HG02885 (cell line): ENCODE measurements around the gene GON7.
"Not testable (repeated sequence)": the region's sequence is repeated elsewhere in the genome, so short reads cannot be mapped to it uniquely, and the experiment has no call there.

ENCODE experiments used
- ATAC-seq: cut with Tn5 transposase; IDR thresholded peaks from one replicate; pipeline ENCODE4 v1.9.1; 2021; ENCODE audit warnings: mild to moderate bottlenecking; ENCODE audit not compliant: unreplicated experiment, poor library complexity

Gene GON7

GRCh38 chr14:93160353-93160801 is 46.5 kb downstream of the GON7 start:
- no peak for ATAC-seq

DNA sequence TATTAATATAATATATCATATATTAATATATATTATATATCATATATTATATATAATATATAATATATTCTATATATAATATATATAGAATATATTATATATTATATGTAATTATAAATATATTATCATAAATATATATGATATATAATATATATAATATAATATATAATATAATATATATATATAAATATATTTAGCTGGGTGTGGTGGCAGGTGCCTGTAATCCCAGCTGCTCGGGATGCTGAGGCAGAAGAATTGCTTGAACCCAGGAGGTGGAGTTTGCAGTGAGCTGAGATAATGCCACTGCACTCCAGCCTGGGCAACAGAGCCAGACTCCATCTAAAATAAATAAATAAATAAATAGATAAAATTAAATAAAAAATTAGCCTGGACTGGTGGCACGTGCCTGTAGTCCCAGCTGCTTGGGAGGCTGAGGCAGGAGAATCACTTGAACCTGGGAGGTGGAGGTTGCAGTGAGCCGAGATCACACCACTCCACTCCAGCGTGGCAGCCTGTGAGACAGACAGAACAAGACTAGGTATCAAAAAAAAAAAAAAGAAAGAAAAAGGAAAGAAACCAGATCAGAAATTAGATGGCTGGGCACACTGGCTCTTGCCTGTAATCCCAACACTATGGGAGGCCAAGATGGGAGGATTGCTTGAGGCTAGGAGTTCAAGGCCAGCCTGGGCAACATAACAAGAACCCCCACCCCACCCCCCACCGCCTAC is 47.1 kb downstream of the GON7 start:
- not testable (repeated sequence) for ATAC-seq

GRCh38 chr14:93158349-93158748 is 48.5 kb downstream of the GON7 start:
- not testable (repeated sequence) for ATAC-seq

DNA sequence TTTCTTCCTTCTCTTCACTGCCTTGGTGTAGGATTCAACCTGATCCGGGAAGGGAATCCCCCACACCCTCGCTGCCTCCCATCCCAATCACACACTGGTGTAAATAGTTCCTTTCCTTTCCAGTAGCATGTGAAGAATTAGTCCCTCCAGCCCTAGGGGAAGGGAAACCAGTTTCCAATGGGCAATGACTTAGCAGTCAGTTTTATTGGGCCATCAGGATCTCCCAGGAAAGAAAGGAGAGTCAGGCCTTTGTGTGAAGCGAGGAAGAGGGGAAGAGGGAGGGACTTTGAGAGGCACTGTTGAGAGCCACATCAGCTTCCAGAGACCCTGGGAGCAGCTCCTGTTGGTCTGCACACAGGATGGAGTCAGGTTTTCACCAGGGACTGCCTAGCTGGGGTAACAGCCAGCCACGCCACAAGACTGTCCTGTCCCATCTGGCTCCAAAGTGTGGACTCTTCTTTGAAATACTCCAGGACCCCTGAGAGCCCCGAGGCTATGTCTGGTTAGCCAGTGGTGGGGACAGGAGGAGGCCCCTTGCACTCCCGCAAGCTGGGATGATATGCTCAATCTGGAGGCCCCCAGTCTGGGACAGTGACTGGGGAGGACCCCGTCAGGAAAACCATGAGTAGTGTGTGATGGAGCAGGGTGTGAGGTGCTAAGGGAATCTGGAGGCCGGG is 50.0 kb downstream of the GON7 start:
- ATAC-seq, result no peak

DNA sequence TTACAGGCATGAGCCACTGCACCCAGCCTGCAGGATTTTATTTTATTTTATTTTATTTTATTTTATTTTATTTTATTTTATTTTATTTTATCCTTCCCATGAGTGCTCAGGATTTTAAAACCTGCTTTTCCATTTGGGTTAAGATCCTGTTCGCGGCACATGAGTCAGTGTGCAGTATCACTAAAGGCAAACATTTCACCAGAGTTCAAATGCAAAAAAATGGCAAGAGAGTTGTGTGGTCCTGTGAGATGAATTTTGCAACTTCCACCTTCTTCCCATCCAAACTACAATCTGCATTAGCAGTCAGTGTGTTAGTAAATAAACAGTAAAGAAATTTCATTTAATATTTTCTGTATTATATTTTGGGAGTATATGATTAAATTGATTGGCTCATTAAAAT is 51.2 kb downstream of the GON7 start:
- no peak for ATAC-seq

- ATAC-seq, result no peak
Measured at GRCh38 chr14:93153121-93153520, 53.7 kb downstream of the GON7 start.
